Activated naive CD4-positive, alpha-beta T cell treated with anti-CD3 and anti-CD28 coated beads, Interleukin-2, amount 50 U/mL, for 72 hours (primary cell): ENCODE measurements around the gene PPRC1. TPM values are rescaled to one million over a fixed set of nuclear protein-coding genes. Genes with fewer than 3 reads are reported as not detected.

Source experiments
- ATAC-seq, 2 donors: fragments of 150-1000 bp; cut with Tn5 transposase; 2 replicates each; pipeline ENCODE4 v1.10.0; 2021; ENCODE audit warnings: mild to moderate bottlenecking in 2 of 2, moderate library complexity in 2 of 2
- DNase-seq, 2 donors: peaks; one replicate each; pipeline ENCODE4 v3.0.0; 2021 to 2022; ENCODE audit warnings: low spot score in 2 of 2
- H3K27ac Mint-ChIP-seq, 2 donors: one replicate each; pipeline ENCODE4 v1.8.0; 2022; ENCODE audit warnings: mild to moderate bottlenecking in 2 of 2, mixed read lengths in 2 of 2
- H3K36me3 Mint-ChIP-seq, 2 donors: one replicate each; pipeline ENCODE4 v1.8.0; 2022; ENCODE audit warnings: mixed read lengths in 2 of 2
- H3K9me3 Mint-ChIP-seq, 2 donors: one replicate each; pipeline ENCODE4 v1.8.0; 2022; ENCODE audit warnings: mixed read lengths in 2 of 2
- total RNA-seq, 2 donors: library from RNA; stranded (reverse); gene quantifications; one replicate each; pipeline ENCODE4 v1.2.3, GENCODE V29; 2022

The PPRC1 gene
- total RNA-seq, 2 donors from 2014 or later = 54.2 to 59.1 TPM

DNA sequence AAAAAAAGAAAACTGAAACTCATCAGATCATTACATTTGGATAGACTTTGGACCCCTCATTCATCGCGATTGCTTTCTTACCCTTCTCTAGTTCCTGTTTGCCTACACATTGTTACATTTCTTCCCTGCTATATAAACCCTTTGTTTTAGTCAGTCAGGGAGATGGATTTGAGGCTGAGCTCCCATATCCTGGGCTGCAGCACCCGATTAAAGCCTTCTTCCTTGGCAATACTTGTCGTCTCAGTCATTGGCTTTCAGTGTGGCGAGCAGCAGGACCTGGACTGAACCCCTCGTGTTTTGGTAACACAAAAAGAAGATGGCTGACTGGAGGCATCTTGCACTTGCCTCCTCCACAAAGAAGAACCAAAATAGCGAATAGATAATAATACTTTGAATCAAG is 59.1 kb downstream of the PPRC1 start:
- Mint-ChIP-seq H3K27ac (no peak overlapping the region), H3K36me3 (peaks cover 0 to 18% of the 10 kb centered on the region in 2 donors), H3K9me3 (peaks cover 10 to 17% of the 10 kb centered on the region in 2 donors)
- DNase-seq (no peak), ATAC-seq (no peak)

DNA sequence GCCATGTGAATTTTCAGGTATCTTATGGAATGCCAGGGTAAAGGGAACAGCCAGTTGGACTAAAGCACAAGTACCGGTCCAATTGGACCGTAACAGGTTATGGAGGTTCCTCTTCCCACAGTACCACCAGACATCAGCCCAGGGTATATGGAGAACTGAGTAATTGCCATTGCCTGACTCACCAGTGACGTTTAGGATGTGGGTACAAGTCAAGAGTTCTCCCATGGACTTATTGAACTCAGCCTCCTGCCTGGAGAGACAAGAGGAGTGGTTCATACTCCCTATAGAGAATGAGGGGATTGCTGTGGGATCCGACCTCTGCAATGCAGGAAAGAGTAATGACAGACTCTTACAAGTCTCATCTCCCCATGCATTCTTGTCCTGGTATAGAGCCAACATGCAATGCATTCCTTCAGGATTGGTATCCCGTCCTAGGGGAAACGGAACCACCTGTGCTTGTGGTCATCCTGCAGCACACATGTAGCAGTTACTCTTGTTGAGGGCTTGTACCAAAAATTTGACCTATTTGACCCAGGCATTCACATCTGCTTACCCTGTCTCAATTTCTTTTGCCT is 62.5 kb downstream of the PPRC1 start:
- Mint-ChIP-seq H3K9me3 (peaks cover 10 to 17% of the 10 kb centered on the region in 2 donors), H3K27ac (no peak overlapping the region), H3K36me3 (peaks cover 0 to 18% of the 10 kb centered on the region in 2 donors)
- DNase-seq = no peak
- ATAC-seq = no peak

DNA sequence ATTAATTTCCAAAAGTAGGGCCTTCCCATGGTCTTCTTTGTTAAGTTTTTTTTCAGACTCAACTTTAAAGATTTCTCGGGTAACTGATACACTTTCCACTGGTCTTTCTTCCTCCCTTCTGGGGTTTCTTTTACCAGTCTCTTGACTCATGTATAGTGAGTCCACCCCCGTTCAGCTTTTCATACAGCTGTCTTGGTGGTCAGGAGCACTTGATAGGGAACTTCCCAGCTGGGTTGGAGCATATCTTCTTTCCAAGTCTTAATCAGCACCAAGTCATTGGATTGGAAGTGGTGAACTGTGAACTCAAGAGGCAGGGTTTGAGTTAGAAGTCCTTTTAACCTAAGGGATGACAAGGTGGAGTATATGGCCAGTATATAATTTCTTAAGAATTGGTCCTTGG is 64.1 kb downstream of the PPRC1 start:
- Mint-ChIP-seq H3K9me3 (peaks cover 3 to 11% of the 10 kb centered on the region in 2 donors), H3K36me3 (peaks cover 0 to 9% of the 10 kb centered on the region in 2 donors), H3K27ac (peak overlapping the region in 1 of 2 donors; percentile 56)
- peak; percentile 94 to 98 for ATAC-seq
- peak in 1 of 2 donors; percentile 7 for DNase-seq

DNA sequence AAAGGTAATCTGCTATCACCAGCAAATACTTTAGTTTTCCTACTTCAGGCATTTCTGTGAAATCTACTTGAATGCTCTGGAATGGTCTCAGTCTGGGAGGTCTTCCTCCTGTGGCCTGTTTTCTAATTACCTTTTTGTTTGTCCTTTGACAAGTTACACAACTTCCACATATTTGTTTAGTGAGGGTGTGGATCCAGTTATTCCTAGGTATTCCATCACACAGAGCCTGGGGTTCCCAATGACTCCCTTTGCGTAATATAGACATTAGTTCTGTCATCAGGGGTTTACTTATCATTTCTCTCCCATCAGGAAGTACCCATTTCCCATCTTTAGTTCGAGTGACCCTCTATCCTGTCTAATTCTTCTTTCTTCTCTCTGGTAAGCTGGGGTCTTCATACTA is 65.2 kb downstream of the PPRC1 start:
- ATAC-seq (no peak), DNase-seq (no peak)
- Mint-ChIP-seq H3K36me3 (peaks cover 0 to under 1% of the 10 kb centered on the region in 2 donors), H3K27ac (no peak overlapping the region), H3K9me3 (peaks cover 0 to 6% of the 10 kb centered on the region in 2 donors)

Other genes starting within 250 kb of the PPRC1 start
- gene ARMH3, start 76.9 kb upstream of the PPRC1 start, total RNA-seq = 10 to 100 TPM; 20.3 to 24.8 TPM
- gene HPS6, start 67.7 kb upstream of the PPRC1 start, total RNA-seq = 10 to 100 TPM in 1 of 2 donors, 1 to 10 TPM in 1; 6.2 to 20.2 TPM
- 10 to 100 TPM; 68.7 to 94.9 TPM for gene LDB1, start 12.7 kb upstream of the PPRC1 start, total RNA-seq
- gene NOLC1, start 19.3 kb downstream of the PPRC1 start, total RNA-seq = 100 to 1,000 TPM; 101 to 147 TPM
- gene ELOVL3, start 93.3 kb downstream of the PPRC1 start, total RNA-seq = under 1 TPM in 1 of 2 donors, not detected in 1; 0.50 TPM
- gene PITX3, start 108.5 kb downstream of the PPRC1 start, total RNA-seq = not detected
- gene GBF1, start 112.5 kb downstream of the PPRC1 start, total RNA-seq = 10 to 100 TPM; 32.1 to 44.2 TPM